Thyroid gland (tissue), 4 donors: ENCODE data around the gene KHNYN. TPM values are rescaled to one million over a fixed set of nuclear protein-coding genes. Genes with fewer than 3 reads are reported as not detected.

Experiments used
- DNase-seq, 2 donors: peaks; one replicate each; pipeline ENCODE4 v3.0.0-alpha.2; 2019
- H3K27ac ChIP-seq, 3 donors: fragments of 200-600 bp; sonication (generic); 1 replicate in 2 of 3; 2 replicates in 1 of 3; pipeline ENCODE4 v1.5.1; 2016 to 2019; ENCODE audit warnings: mild to moderate bottlenecking in 1 of 3, moderate library complexity in 1 of 3
- H3K27me3 ChIP-seq: fragments of 200-600 bp; sonication (generic); one replicate; pipeline ENCODE4 v1.5.1; 2019
- H3K36me3 ChIP-seq, 2 donors: fragments of 200-600 bp; sonication (generic); one replicate each; pipeline ENCODE4 v1.5.1; 2016 to 2019
- H3K4me1 ChIP-seq, 2 donors: fragments of 200-600 bp; sonication (generic); one replicate each; pipeline ENCODE4 v1.5.1; 2017 to 2019
- H3K4me3 ChIP-seq, 3 donors: fragments of 200-600 bp; sonication (generic); replicated peaks in 1 of 3; 1 replicate in 2 of 3; 2 replicates in 1 of 3; pipeline ENCODE4 v1.5.1; 2016; ENCODE audit warnings: mild to moderate bottlenecking in 1 of 3
- H3K9me3 ChIP-seq: fragments of 200-600 bp; sonication (generic); one replicate; pipeline ENCODE4 v1.5.1; 2017
- POLR2A ChIP-seq, 2 donors: fragments of 450-650 bp; IDR thresholded peaks; one replicate each; pipeline ENCODE4 v1.6.1; 2017; ENCODE audit warnings: antibody characterized with exemption in 2 of 2, mild to moderate bottlenecking in 2 of 2, moderate library complexity in 1 of 2
- WGBS, 2 donors: methylation state at CpG; one replicate each; pipeline ENCODE4 v1.1.5; 2017; 5-methylcytosine and 5-hydroxymethylcytosine counted together
- intact Hi-C: fragments of 100-400 bp; cut with DNase I; formaldehyde crosslinking; loops from one replicate; pipeline ENCODE4 v1.15.1; 2023
- total RNA-seq, 4 donors: library from RNA; depleted of rRNA; stranded (reverse); fragments of >200 nt; gene quantifications; one replicate each; pipeline ENCODE4 v1.2.3, GENCODE V29; 2016
- TF ChIP-seq, protein P1 (sequence below), 6 experiments: fragments of 200-600 bp in 3 of 6; fragments of 450-650 bp in 3 of 6; sonication (generic) in 3 of 6; IDR thresholded peaks; one replicate each; pipeline ENCODE4 v1.5.1; 2016 to 2019; ENCODE audit warnings: antibody characterized with exemption in 6 of 6, mild to moderate bottlenecking in 2 of 6, inconsistent platforms in 1 of 6, moderate library complexity in 1 of 6

Gene KHNYN
- total RNA-seq, 4 donors from 2014 or later: 46.9 to 75.0 (median 48.3) TPM

DNA sequence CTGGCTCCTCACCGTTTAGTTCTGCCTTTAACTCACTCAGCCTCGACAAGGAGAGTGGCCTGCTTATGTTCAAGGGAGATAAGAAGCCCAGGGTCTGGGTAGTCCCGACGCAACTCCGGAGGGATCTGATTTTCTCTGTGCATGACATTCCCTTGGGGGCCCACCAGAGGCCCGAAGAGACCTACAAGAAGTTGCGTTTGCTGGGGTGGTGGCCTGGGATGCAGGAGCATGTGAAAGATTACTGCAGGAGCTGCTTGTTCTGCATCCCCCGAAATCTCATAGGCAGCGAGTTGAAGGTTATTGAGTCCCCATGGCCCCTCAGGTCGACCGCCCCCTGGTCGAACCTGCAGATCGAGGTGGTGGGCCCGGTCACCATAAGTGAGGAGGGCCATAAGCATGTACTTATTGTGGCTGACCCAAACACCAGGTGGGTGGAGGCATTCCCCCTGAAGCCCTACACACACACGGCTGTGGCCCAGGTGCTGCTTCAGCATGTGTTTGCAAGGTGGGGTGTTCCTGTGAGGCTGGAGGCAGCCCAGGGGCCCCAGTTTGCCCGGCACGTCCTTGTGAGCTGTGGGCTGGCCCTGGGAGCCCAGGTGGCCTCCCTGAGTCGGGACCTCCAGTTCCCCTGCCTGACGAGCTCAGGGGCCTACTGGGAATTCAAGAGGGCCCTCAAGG, 13.4 kb upstream of the KHNYN start:
- Histone ChIP-seq H3K27ac (no peak overlapping the region), H3K4me3 (no peak overlapping the region), H3K36me3 (peaks cover 0 to 3% of the 10 kb centered on the region in 2 donors), H3K9me3 (no peaks in the 10 kb centered on the region), H3K27me3 (no peaks in the 10 kb centered on the region), H3K4me1 (peaks cover 9 to 20% of the 10 kb centered on the region in 2 donors)
- 77 to 82% methylated on average over 13 to 18 of the region's 19 CpGs for WGBS, 2 donors
- TF ChIP-seq, protein P1, sequence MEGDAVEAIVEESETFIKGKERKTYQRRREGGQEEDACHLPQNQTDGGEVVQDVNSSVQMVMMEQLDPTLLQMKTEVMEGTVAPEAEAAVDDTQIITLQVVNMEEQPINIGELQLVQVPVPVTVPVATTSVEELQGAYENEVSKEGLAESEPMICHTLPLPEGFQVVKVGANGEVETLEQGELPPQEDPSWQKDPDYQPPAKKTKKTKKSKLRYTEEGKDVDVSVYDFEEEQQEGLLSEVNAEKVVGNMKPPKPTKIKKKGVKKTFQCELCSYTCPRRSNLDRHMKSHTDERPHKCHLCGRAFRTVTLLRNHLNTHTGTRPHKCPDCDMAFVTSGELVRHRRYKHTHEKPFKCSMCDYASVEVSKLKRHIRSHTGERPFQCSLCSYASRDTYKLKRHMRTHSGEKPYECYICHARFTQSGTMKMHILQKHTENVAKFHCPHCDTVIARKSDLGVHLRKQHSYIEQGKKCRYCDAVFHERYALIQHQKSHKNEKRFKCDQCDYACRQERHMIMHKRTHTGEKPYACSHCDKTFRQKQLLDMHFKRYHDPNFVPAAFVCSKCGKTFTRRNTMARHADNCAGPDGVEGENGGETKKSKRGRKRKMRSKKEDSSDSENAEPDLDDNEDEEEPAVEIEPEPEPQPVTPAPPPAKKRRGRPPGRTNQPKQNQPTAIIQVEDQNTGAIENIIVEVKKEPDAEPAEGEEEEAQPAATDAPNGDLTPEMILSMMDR (IDR thresholded peaks at IDR 0.05): no peak
- TF ChIP-seq POLR2A (IDR thresholded peaks at IDR 0.05): no peak
- no peak for DNase-seq
- intact Hi-C loops: no loop called here

- intact Hi-C loops: no loop called here
- 85 to 86% methylated on average over 16 of the region's 16 CpGs for WGBS, 2 donors
- no peak for TF ChIP-seq POLR2A (IDR thresholded peaks at IDR 0.05)
- TF ChIP-seq, protein P1 (IDR thresholded peaks at IDR 0.05): no peak
- no peak for DNase-seq
- peaks cover 0 to 3% of the 10 kb centered on the region in 2 donors for H3K36me3 ChIP-seq
- H3K9me3 ChIP-seq: no peaks in the 10 kb centered on the region
- H3K4me1 ChIP-seq: peaks cover 3 to 13% of the 10 kb centered on the region in 2 donors
- H3K27ac ChIP-seq: no peak overlapping the region
- H3K27me3 ChIP-seq: no peaks in the 10 kb centered on the region
- no peak overlapping the region for H3K4me3 ChIP-seq
These were observed 12.7 kb upstream of the KHNYN start for GRCh38 chr14:24416932-24417619.

DNA sequence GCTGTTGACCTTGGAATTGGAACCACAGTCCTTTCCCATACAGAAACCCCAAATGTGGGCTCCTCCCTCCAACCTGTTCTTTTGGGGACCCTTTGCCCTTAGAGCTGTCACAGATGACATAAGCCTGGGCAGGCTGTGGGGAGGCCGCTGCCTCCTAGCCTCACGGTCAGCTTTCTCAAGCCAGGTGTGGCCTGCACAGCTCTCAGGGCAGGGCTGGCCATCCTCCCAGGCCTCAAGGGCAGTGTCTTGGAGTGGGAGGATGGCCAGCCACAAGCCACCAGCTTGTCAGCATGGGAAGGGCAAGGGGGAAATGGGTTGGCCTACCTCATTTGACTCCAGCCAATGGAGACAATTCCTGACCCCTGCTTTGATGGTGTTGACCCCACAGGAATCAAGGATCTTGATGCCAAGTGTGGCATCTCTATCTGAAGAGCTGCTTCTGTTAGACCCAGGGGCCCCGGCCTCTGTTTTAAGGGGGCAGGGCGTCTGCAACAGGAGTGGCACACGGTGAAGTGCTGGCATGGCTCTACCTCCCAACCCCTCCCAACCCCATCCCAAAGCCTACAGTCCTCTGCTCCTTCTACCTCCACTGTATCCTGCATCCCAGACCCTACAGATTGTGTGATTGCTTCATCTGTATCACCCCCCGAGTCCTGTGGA, 11.8 kb upstream of the KHNYN start:
- Histone ChIP-seq H3K27me3 (no peaks in the 10 kb centered on the region), H3K4me1 (peaks cover 2 to 13% of the 10 kb centered on the region in 2 donors), H3K27ac (no peak overlapping the region), H3K4me3 (no peak overlapping the region), H3K36me3 (peaks cover 0 to 3% of the 10 kb centered on the region in 2 donors), H3K9me3 (no peaks in the 10 kb centered on the region)
- DNase-seq: no peak
- WGBS, 2 donors: 64 to 67% methylated on average over 4 to 6 of the region's 6 CpGs
- no peak for TF ChIP-seq POLR2A (IDR thresholded peaks at IDR 0.05)
- TF ChIP-seq, protein P1 (IDR thresholded peaks at IDR 0.05): no peak
- intact Hi-C loops: no loop called here

GRCh38 chr14:24418492-24418873, 11.3 kb upstream of the KHNYN start:
- Histone ChIP-seq H3K9me3 (no peaks in the 10 kb centered on the region), H3K4me3 (no peak overlapping the region), H3K27ac (no peak overlapping the region), H3K27me3 (no peaks in the 10 kb centered on the region), H3K36me3 (peaks cover 0 to 3% of the 10 kb centered on the region in 2 donors), H3K4me1 (peaks cover 2 to 13% of the 10 kb centered on the region in 2 donors)
- intact Hi-C loops: no loop called here
- WGBS, 2 donors: 44 to 49% methylated on average over 6 of the region's 6 CpGs
- DNase-seq: peak; percentile 62 to 67
- no peak for TF ChIP-seq POLR2A (IDR thresholded peaks at IDR 0.05)
- TF ChIP-seq, protein P1 (IDR thresholded peaks at IDR 0.05): no peak
